Fibroblast of skin of right quadriceps (primary cell): ENCODE results near the gene PSAT1.

Experiments used
- DNase-seq: peaks from one replicate; pipeline ENCODE4 v3.0.0-alpha.2; 2013

PSAT1 gene

DNA sequence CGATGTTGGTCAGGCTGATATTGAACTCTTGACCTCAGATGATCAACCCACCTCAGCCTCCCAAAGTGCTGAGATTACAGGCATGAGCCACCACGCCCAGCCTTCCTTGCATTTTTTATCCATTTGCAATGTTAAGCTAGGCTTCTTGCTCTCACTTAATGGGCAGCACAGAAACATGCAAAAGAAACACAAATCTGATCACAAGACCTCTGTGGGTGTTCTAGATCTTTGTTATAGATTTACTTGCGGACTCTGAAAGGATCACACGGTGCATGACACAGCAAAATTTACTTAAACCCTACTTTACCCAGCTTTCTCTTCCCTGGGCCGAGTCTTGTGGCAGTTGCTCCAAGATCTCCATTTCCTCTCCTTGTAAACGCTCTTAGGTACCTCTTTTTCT is 71.3 kb downstream of the PSAT1 start:
- no peak for DNase-seq

DNA sequence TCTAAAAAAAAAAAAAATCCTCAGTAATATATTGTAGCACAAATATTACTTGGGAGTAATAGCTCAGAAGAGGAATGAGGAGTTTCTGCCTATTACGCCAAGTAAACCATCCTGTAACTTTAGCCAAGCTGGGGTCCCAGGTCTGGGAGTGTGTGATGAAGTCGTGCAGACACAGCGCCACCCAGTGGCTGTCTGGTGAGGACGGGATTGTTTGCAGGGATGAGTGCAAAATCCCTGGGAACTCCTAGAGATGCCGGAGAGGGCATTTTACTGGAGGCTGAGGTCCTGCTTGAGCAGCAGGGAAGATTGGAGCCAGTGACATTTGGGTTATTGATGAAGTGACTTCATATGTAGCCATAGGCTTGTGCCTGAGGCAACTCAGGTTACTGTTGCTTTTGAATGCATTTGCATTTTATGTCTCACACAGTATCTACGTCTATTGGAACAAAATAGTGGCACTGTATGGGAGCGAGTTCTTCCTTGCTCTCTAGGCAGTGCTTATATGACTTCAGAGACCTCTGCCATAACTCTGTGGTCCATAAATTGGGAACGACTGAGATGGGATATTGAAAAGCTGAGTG is 72.8 kb downstream of the PSAT1 start:
- DNase-seq, result peak; percentile 61

DNA sequence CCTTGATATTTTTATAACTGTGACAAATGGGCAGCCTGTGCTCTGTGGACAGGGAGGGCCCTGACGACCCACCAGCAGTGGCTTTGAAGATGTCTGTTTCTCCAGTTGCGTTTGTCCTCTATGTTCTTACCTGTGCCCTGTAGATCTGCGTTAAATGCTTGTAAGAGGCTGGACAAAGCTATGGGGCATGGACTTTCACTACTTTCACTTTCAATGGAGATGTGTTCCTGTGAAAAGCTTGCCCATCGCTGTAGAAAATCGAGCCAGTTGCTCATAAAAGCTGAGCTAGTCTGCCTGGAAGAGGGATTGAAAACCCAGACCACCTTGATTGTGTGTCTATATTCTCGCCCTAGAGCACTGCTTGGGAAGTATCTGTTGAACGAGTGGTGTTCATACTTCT is 74.1 kb downstream of the PSAT1 start:
- no peak for DNase-seq

DNA sequence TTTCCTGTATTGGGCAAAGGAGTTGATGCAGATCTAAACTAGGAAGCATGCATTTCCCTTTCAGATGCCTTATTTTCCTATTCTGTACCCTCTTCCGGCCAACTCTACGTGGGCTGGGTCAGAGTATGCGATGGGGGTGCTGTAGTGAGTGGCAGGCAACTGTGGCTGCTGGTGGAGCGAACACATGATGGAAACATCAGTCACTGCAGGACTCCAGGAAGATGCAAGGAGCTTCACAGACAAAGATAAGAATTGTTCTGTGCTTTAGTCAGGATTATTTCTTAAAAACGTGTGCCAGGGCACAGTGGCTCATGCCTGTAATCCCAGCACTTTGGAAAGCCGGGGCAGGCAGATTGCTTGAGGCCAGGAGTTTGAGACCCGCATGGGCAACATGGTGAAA is 75.1 kb downstream of the PSAT1 start:
- no peak for DNase-seq
